Astrocyte of the spinal cord (primary cell): ENCODE measurements around the gene CIDEA.
"Not testable (repeated sequence)": the region's sequence is repeated elsewhere in the genome, so short reads cannot be mapped to it uniquely, and the experiment has no call there.

Experiments
- DNase-seq: peaks from one replicate; pipeline ENCODE4 v3.0.0; 2011; ENCODE audit warnings: low read depth, low spot score
- H3K4me3 ChIP-seq: 2 replicates; pipeline ENCODE4 v1.5.1; 2011; ENCODE audit warnings: low read depth, mild to moderate bottlenecking, low read length, moderate library complexity
- CTCF ChIP-seq: IDR thresholded peaks from 2 replicates; pipeline ENCODE4 v1.5.1; 2012; ENCODE audit warnings: low read depth, mild to moderate bottlenecking, low read length, inconsistent platforms
- in situ Hi-C: cut with HindIII; loops from 2 replicates; pipeline ENCODE4 v1.10.0; 2017; ENCODE audit warnings: low sequenced_read_pairs

Gene CIDEA

GRCh38 chr18:12238826-12239225 is 15.3 kb upstream of the CIDEA start:
- in situ Hi-C loops, result no loop called here
- peak; percentile 33 for DNase-seq
- TF ChIP-seq CTCF, result no peak
- H3K4me3 ChIP-seq, result no peak overlapping the region

GRCh38 chr18:12239431-12239830 is 14.7 kb upstream of the CIDEA start:
- in situ Hi-C loops, result no loop called here

GRCh38 chr18:12242658-12243260 is 11.4 kb upstream of the CIDEA start:
- no peak overlapping the region for H3K4me3 ChIP-seq
- DNase-seq, result no peak
- no peak for TF ChIP-seq CTCF
- in situ Hi-C loops, result no loop called here

More at GRCh38 chr18:12239431-12239830, 14.7 kb upstream of the CIDEA start:
- DNase-seq, result peak; percentile 9
- no peak overlapping the region for H3K4me3 ChIP-seq
- no peak for TF ChIP-seq CTCF

- in situ Hi-C loops, H3K4me3 ChIP-seq, DNase-seq: not testable (repeated sequence)
These were observed 10.9 kb upstream of the CIDEA start for GRCh38 chr18:12243272-12243671.

- no peak for TF ChIP-seq CTCF
- in situ Hi-C loops, result no loop called here
- H3K4me3 ChIP-seq, result no peak overlapping the region
- no peak for DNase-seq
These were observed 8.4 kb upstream of the CIDEA start for GRCh38 chr18:12245793-12246135.

GRCh38 chr18:12246849-12247808 is 7.0 kb upstream of the CIDEA start:
- no peak overlapping the region for H3K4me3 ChIP-seq
- TF ChIP-seq CTCF, result peak; percentile 51
- no peak for DNase-seq
- in situ Hi-C loops, result no loop called here

- TF ChIP-seq CTCF, result no peak
- no peak overlapping the region for H3K4me3 ChIP-seq
- in situ Hi-C loops, result no loop called here
- DNase-seq, result no peak
These were observed 6.2 kb upstream of the CIDEA start for GRCh38 chr18:12247946-12248345.
